ENCODE data around the gene WDR18. TPM values are rescaled to one million over a fixed set of nuclear protein-coding genes. Genes with fewer than 3 reads are reported as not detected.

Gene WDR18
- 105 and 108 TPM in 2 replicates for total RNA-seq

- no peaks in the 10 kb centered on the region for H3K9me3 Mint-ChIP-seq
- peaks cover 3% of the 10 kb centered on the region for H3K36me3 Mint-ChIP-seq (ENCODE audit: low read depth)
- peak within 1 kb of the TSS; percentile 91 for H3K27ac Mint-ChIP-seq
- DNase-seq (ENCODE audit: low spot score), result peak; percentile 89
- H3K4me3 Mint-ChIP-seq, result peak within 1 kb of the TSS; percentile 96
- H3K4me1 Mint-ChIP-seq (ENCODE audit: low read depth), result no peaks in the 10 kb centered on the region
- H3K27me3 Mint-ChIP-seq (ENCODE audit: insufficient read depth), result peaks cover 5% of the 10 kb centered on the region
- intact Hi-C loops (cut with micrococcal nuclease), result loop anchor here (1.0 to 2.0 kb wide), 3 partner anchors 36 to 214 kb away; partner anchors contain the start of genes RNU6-2 and TMEM259
These were observed at the start of gene WDR18 for GRCh38 chr19:984165-984967. TSS of gene WDR18 (plus strand) at chr19:984345. CDS start at chr19:984354, 9 bp downstream.

- no peaks in the 10 kb centered on the region for H3K27me3 Mint-ChIP-seq (ENCODE audit: insufficient read depth)
- no peak for DNase-seq (ENCODE audit: low spot score)
- intact Hi-C loops (cut with micrococcal nuclease), result no loop called here
- H3K27ac Mint-ChIP-seq, result no peak overlapping the region
- peaks cover 4% of the 10 kb centered on the region for H3K9me3 Mint-ChIP-seq
- no peak overlapping the region for H3K4me3 Mint-ChIP-seq
- H3K36me3 Mint-ChIP-seq (ENCODE audit: low read depth), result peaks cover 10% of the 10 kb centered on the region
- peaks cover 15% of the 10 kb centered on the region for H3K4me1 Mint-ChIP-seq (ENCODE audit: low read depth)
These were observed 49.2 kb upstream of the WDR18 start for GRCh38 chr19:934865-935479.

GRCh38 chr19:936175-936546 lies 48.0 kb upstream of the WDR18 start:
- Mint-ChIP-seq H3K4me1 (ENCODE audit: low read depth) (peaks cover 19% of the 10 kb centered on the region), H3K27ac (no peak overlapping the region), H3K4me3 (no peak overlapping the region), H3K9me3 (peaks cover 4% of the 10 kb centered on the region), H3K27me3 (ENCODE audit: insufficient read depth) (peaks cover 4% of the 10 kb centered on the region), H3K36me3 (ENCODE audit: low read depth) (peaks cover 15% of the 10 kb centered on the region)
- intact Hi-C loops (cut with micrococcal nuclease), result no loop called here
- no peak for DNase-seq (ENCODE audit: low spot score)

GRCh38 chr19:937259-937694 lies 46.9 kb upstream of the WDR18 start:
- H3K9me3 Mint-ChIP-seq, result peaks cover 4% of the 10 kb centered on the region
- H3K27me3 Mint-ChIP-seq (ENCODE audit: insufficient read depth), result peaks cover 4% of the 10 kb centered on the region
- H3K27ac Mint-ChIP-seq, result peak overlapping the region; percentile 49
- H3K4me1 Mint-ChIP-seq (ENCODE audit: low read depth), result peaks cover 19% of the 10 kb centered on the region
- H3K4me3 Mint-ChIP-seq, result no peak overlapping the region
- DNase-seq (ENCODE audit: low spot score), result peak; percentile 39
- intact Hi-C loops (cut with micrococcal nuclease), result loop anchor here (1.0 kb wide), 1 partner anchor 11 kb away; the partner anchor contains the start of gene ARID3A
- peaks cover 18% of the 10 kb centered on the region for H3K36me3 Mint-ChIP-seq (ENCODE audit: low read depth)

- DNase-seq (ENCODE audit: low spot score), result no peak
- no peak overlapping the region for H3K4me3 Mint-ChIP-seq
- peaks cover 18% of the 10 kb centered on the region for H3K36me3 Mint-ChIP-seq (ENCODE audit: low read depth)
- H3K27ac Mint-ChIP-seq, result no peak overlapping the region
- peaks cover 4% of the 10 kb centered on the region for H3K9me3 Mint-ChIP-seq
- peaks cover 4% of the 10 kb centered on the region for H3K27me3 Mint-ChIP-seq (ENCODE audit: insufficient read depth)
- peaks cover 19% of the 10 kb centered on the region for H3K4me1 Mint-ChIP-seq (ENCODE audit: low read depth)
- intact Hi-C loops (cut with micrococcal nuclease), result no loop called here
These were observed 45.8 kb upstream of the WDR18 start for GRCh38 chr19:938233-938923.

- intact Hi-C loops (cut with micrococcal nuclease), result no loop called here
- no peak overlapping the region for H3K4me3 Mint-ChIP-seq
- peaks cover 19% of the 10 kb centered on the region for H3K36me3 Mint-ChIP-seq (ENCODE audit: low read depth)
- H3K9me3 Mint-ChIP-seq, result peaks cover 4% of the 10 kb centered on the region
- peaks cover 19% of the 10 kb centered on the region for H3K4me1 Mint-ChIP-seq (ENCODE audit: low read depth)
- H3K27me3 Mint-ChIP-seq (ENCODE audit: insufficient read depth), result peaks cover 4% of the 10 kb centered on the region
- DNase-seq (ENCODE audit: low spot score), result no peak
- H3K27ac Mint-ChIP-seq, result no peak overlapping the region
These were observed 44.7 kb upstream of the WDR18 start for GRCh38 chr19:939439-939838.

- DNase-seq (ENCODE audit: low spot score), result no peak
- peaks cover 19% of the 10 kb centered on the region for H3K4me1 Mint-ChIP-seq (ENCODE audit: low read depth)
- peaks cover 4% of the 10 kb centered on the region for H3K27me3 Mint-ChIP-seq (ENCODE audit: insufficient read depth)
- peak overlapping the region; percentile 9 for H3K27ac Mint-ChIP-seq
- H3K4me3 Mint-ChIP-seq, result peak overlapping the region; percentile 76
- peaks cover 4% of the 10 kb centered on the region for H3K9me3 Mint-ChIP-seq
- intact Hi-C loops (cut with micrococcal nuclease), result no loop called here
- H3K36me3 Mint-ChIP-seq (ENCODE audit: low read depth), result peaks cover 19% of the 10 kb centered on the region
These were observed 44.2 kb upstream of the WDR18 start for GRCh38 chr19:939922-940321.

GRCh38 chr19:940591-941291 lies 43.4 kb upstream of the WDR18 start:
- peaks cover 4% of the 10 kb centered on the region for H3K9me3 Mint-ChIP-seq
- peaks cover 4% of the 10 kb centered on the region for H3K27me3 Mint-ChIP-seq (ENCODE audit: insufficient read depth)
- peaks cover 19% of the 10 kb centered on the region for H3K36me3 Mint-ChIP-seq (ENCODE audit: low read depth)
- intact Hi-C loops (cut with micrococcal nuclease), result no loop called here
- H3K4me1 Mint-ChIP-seq (ENCODE audit: low read depth), result peaks cover 19% of the 10 kb centered on the region
- H3K4me3 Mint-ChIP-seq, result peak overlapping the region; percentile 76
- DNase-seq (ENCODE audit: low spot score), result peak; percentile 25
- H3K27ac Mint-ChIP-seq, result no peak overlapping the region

GRCh38 chr19:941292-942132 lies 42.6 kb upstream of the WDR18 start:
- peaks cover 4% of the 10 kb centered on the region for H3K9me3 Mint-ChIP-seq
- H3K4me3 Mint-ChIP-seq, result peak overlapping the region; percentile 76
- H3K4me1 Mint-ChIP-seq (ENCODE audit: low read depth), result peaks cover 19% of the 10 kb centered on the region
- H3K36me3 Mint-ChIP-seq (ENCODE audit: low read depth), result peaks cover 19% of the 10 kb centered on the region
- peak overlapping the region; percentile 29 for H3K27ac Mint-ChIP-seq
- intact Hi-C loops (cut with micrococcal nuclease), result no loop called here
- peaks cover 4% of the 10 kb centered on the region for H3K27me3 Mint-ChIP-seq (ENCODE audit: insufficient read depth)
- no peak for DNase-seq (ENCODE audit: low spot score)

GRCh38 chr19:942133-942645 lies 42.0 kb upstream of the WDR18 start:
- Mint-ChIP-seq H3K36me3 (ENCODE audit: low read depth) (peaks cover 19% of the 10 kb centered on the region), H3K4me1 (ENCODE audit: low read depth) (peaks cover 15% of the 10 kb centered on the region), H3K27ac (no peak overlapping the region), H3K9me3 (peaks cover 3% of the 10 kb centered on the region), H3K27me3 (ENCODE audit: insufficient read depth) (peaks cover 4% of the 10 kb centered on the region), H3K4me3 (no peak overlapping the region)
- DNase-seq (ENCODE audit: low spot score), result no peak
- intact Hi-C loops (cut with micrococcal nuclease), result no loop called here

GRCh38 chr19:943551-944170 lies 40.5 kb upstream of the WDR18 start:
- no peak for DNase-seq (ENCODE audit: low spot score)
- Mint-ChIP-seq H3K27me3 (ENCODE audit: insufficient read depth) (peaks cover 4% of the 10 kb centered on the region), H3K36me3 (ENCODE audit: low read depth) (peaks cover 13% of the 10 kb centered on the region), H3K4me3 (no peak overlapping the region), H3K9me3 (no peaks in the 10 kb centered on the region), H3K27ac (no peak overlapping the region), H3K4me1 (ENCODE audit: low read depth) (peaks cover 6% of the 10 kb centered on the region)
- intact Hi-C loops (cut with micrococcal nuclease), result no loop called here

All from activated T-helper 1 cell treated with anti-CD3 and anti-CD28 coated beads, Interleukin-12 subunit alpha, Interleukin-12 subunit beta, Interleukin-2, Interleukin-4 antibody, amounts not matched to agents 30 ng/mL and 10 ng/mL and 1 ng/mL, durations not matched to agents 14 hours and 24 hours and 36 hours (primary cell).